Measurements from ENCODE around the gene WDR26.
A peak's percentile ranks its signal among the peaks of the same experiment; 100 is the strongest.
"Not testable (repeated sequence)": the region's sequence is repeated elsewhere in the genome, so short reads cannot be mapped to it uniquely, and the experiment has no call there.

The WDR26 gene

DNA sequence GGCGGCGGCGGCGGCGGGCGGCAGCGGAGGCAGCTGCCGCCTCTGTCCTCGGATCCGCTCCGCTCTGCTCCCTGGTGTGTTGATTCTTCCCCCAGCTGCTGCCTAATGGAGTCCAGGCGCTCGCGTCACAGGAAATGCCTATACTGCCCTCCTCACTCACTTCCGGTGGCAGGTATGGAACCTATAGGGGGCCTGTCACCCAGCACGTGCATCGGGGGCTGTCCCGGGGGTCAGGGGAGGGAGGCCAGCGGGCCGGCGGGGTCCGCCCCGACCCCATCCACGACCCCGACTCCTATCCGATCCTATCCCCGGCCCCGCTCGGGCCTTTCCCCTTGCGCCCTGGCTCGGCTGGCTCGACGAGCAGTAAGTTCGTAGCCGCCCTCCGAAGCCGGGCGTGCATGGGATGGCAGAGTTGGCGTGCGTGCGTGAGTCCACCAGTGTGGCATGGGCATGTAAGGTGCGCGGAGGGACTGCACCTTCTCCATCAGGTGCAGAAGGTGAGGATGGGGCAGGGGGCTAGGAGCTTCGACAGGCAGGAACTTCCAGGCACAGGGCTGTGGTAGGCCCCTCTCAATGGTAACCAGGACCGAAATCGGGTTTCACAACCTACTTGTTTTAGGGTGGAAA, at the start of gene WDR26:
WDR26 (minus strand) TSS at position 107 of the 627 bp plus-strand sequence.
- peak; percentile 61 to 73 (median 69) for DNase-seq (ENCODE audit: low read depth in 2 of 3, low spot score in 1 of 3)

DNA sequence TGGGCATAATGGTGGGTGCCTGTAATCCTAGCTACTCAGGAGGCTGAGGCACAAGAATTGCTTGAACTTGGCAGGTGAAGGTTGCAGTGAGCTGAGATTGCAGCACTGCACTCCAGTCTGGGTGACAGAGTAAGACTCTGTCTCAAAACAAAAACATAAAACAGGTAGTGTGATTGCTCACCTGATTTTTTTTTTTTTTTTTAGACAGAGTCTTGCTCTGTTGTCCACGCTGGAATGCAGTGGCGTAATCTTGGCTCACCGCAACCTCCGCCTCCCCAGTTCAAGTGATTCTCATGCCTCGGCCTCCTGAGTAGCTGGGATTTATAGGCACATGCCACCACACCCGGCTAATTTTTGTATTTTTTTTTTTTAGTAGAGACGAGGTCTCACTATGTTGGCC, 48.6 kb upstream of the WDR26 start:
- DNase-seq (ENCODE audit: low read depth in 2 of 3, low spot score in 1 of 3) = not testable (repeated sequence)

DNA sequence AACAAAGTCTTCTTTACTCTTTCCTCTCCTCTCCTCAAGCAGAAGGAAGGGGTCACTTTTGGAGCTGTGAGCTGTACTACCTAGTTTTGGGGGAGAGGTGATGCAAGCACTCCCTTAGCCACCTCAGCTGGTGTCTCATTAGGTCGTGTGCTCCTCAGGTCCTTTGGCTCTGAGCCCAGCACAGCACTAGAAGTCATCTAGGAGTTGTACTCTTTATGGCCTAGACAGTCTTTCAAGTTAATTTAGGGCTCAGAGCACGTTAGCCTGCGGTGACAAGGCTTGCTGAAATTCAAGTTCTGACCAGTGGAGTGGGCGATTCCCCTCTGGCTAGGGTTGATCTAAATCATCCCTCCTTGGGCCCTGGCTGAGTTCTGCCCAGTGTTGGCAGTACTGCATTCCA, 48.0 kb upstream of the WDR26 start:
- no peak for DNase-seq (ENCODE audit: low read depth in 2 of 3, low spot score in 1 of 3)

DNA sequence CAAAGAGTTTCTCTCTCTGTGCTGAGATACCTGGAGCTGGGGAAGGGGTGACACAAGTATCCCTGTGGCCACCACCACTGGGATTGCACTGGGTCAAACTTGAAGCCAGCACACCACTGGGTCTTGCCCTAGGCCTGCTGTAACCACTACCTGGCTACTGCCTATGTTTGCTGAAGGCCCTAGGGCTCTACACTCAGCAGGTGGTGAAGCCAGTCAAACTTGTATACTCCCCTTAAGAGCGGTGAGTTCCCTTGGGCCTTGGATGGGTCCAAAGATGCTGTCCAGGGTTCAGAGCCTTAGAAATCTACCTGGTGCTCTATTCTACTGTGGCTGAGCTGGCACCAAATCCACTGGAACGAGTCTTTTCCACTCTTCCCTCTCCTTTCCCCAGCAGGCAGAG, 47.0 kb upstream of the WDR26 start:
- DNase-seq (ENCODE audit: low read depth in 2 of 3, low spot score in 1 of 3) = no peak

DNA sequence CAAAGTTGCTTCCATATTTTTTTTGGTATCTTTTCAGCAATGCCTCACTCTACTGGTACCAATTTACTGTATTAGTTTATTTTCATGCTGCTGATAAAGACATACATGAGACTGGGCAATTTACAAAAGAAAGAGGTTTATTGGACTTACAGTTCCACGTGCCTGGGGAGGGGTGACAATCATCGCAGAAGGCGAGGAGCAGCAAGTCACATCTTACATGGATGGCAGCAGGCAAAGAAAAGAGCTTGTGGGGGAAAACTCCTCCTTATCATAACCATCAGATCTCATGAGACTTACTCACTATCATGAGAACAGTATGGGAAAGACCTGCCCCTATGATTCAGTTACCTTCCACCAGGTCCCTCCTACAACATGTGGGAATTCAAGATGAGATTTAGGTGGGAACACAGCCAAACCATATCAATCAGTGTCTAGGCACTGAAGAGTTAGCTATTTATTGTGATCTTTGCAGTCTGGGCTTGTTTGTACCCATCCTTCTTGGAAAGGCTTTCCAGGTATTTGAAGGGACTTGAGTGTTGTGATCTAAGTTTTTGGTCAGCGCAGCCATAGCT, 46.4 kb upstream of the WDR26 start:
- DNase-seq (ENCODE audit: low read depth in 2 of 3, low spot score in 1 of 3) = not testable (repeated sequence)

DNA sequence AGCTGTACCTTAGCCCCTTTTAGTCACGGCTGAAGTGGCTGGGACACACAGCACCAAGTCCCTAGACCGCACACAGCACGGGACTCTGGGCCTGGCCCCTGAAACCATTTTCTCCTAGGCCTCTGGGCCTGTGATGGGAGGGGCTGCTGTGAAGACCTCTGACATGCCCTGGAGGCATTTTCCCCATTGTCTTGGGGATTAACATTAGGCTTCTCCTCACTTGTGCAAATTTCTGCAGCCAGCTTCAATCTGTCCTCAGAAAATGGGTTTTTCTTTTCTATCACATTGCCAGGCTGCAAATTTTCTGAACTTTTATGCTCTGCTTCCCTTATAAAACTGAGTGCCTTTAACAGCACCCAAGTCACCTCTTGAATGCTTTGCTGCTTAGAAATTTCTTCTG, 45.6 kb upstream of the WDR26 start:
- not testable (repeated sequence) for DNase-seq (ENCODE audit: low read depth in 2 of 3, low spot score in 1 of 3)

DNA sequence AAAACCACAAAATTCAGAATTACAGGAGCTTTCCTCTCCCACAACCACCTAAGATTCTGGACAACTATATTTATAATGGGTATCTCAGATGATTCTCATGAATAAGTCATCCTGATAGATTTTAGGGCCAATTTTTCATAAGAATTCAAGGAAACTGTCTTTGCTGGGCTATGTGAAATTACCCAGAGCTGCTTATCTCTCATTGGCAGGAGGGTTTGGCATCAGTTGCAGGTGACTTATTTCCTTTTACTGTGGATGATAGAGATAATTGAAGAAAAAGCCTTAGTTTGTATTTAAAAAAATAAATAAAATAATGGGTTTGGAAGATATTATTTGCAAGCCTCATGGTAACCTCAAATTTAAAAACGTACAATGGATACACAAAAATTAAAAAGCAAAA, 38.2 kb upstream of the WDR26 start:
- no peak for DNase-seq (ENCODE audit: low read depth in 2 of 3, low spot score in 1 of 3)

DNA sequence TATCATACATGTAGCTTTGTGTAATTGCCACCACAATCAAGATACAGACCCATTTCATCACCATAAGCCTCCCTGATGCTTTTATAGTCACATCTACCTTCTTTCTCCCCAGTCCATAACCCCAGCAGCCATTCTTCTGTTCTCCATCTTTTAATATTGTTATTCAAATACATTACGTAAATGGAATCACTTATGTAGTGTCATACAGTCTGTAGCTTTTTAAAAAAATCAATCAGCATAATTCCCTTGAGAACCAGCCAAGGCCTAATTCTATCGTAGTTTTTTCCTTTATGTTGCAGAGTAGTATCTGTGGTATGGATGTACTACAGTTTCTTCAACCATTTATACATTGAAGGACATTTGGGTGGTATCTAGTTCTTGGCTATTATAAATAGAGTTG, 31.6 kb upstream of the WDR26 start:
- no peak for DNase-seq (ENCODE audit: low read depth in 2 of 3, low spot score in 1 of 3)

DNA sequence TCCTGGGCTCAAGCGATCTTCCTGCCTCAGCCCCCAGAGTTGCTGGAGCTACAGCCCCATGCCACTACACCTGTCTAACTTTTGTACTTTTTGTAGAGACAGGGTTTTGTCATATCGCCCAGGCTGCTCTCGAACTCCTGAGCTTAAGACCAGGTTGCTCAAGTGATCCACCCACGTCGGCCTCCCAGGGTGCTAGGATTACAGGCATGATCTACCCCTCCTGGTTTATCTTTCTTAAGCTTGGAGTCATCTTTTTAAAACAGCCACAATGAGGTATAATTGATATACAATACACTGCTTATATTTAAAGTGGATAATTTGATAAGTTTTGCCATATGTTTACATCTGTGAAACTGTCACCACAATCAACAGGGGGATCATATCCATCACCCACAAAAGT, 25.4 kb upstream of the WDR26 start:
- DNase-seq (ENCODE audit: low read depth in 2 of 3, low spot score in 1 of 3) = no peak

DNA sequence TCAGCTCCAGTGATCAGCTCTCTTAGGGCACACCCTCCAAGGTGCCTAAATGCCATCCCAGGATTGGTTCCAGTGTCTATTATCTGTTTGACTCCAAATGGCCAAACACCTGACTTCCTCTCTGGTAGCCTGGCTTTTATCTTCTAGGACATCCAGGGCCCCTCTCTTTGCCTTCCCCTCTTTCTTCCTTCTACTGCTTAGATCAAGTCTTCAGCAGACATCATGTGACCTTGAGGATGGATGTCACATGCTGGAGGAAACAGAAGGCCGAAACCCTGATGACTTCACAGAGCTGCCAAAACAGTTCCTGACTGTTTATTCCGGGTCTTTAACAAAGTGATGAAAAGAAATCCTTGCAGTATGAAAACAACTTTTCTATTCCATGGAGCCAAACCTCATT, 24.4 kb upstream of the WDR26 start:
- DNase-seq (ENCODE audit: low read depth in 2 of 3, low spot score in 1 of 3) = no peak

DNA sequence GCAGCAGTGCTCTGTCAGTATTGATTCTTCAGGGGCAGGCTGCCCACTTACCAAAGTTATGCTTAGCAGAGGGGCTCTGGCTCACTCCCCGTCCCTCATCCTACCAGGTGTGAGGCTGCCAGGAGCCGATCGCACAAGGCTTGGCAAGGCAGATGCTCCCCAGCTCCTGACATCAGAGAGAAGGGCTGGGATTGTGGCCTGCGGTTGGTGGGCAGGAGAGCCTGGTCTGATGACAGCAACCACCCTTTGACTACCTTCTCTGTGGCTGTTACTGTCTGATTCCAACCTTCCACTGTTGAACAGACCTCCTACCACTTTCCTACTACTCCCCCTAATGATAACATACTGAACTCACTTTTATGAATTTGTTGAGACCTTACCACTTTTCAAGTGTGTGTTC, 23.7 kb upstream of the WDR26 start:
- no peak for DNase-seq (ENCODE audit: low read depth in 2 of 3, low spot score in 1 of 3)

DNA sequence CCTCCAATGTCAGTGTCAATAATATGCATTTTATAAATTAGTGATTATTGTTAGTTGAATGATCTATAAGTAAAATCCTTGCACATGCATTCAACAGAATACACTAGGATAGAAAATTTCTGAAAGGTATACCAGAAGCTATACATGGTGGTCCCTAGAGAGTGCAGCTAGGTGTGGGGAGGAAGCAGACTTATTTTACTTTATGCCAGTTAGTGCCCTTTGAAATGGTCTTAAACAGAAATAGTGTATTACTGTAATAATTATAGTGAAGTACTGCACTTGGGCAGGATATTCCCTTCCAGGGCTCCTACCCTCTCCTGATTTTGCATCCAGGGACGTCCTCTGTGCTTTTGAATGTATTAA, 23.2 kb upstream of the WDR26 start:
- no peak for DNase-seq (ENCODE audit: low read depth in 2 of 3, low spot score in 1 of 3)

DNA sequence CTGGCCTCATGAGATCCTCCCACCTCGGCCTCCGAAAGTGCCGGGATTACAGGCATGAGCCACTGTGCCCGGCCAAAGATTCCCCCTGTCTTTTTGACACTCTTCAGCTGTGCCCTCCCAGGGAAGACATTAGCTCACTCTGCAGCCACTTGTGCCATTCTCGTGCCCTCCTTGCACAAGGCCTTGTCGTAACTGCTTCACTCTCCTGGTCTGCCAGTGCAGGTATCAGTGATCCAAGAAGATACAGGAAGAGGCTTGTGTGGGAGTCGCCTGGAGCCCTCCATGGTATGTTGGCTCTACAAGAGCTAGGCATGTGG, 22.0 kb upstream of the WDR26 start:
- DNase-seq (ENCODE audit: low read depth in 2 of 3, low spot score in 1 of 3) = no peak

DNA sequence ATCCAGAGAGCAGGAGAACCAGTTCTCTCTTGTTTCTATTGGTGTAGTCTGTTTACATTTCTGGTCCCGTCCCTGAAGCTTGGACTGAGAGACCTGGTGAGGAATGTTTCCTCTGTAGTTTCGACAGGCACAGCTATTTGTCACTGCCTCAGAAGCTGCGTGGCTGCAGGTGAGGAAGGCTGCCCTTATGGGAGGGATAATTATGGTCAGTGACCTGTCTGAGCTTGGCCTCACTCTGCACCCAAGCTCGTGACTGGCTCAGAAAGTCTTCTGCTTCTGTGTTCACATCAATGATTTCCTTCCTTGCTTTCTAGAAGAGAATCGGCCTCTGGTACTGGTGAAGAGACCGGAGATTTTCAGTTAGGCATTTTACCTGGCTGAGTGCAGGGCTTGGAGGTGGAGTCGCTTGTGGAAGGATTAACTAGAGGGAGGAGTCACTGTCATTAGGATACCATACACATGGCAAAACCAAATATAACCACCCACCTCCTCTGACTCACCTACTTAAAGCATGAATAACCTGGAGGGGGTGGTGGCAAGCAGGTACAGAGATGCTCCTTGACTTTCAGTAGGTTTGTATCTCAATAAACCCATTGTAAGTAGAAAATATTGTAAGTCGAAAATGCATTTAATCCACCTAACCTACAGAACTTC, 19.9 kb upstream of the WDR26 start:
- no peak for DNase-seq (ENCODE audit: low read depth in 2 of 3, low spot score in 1 of 3)

DNA sequence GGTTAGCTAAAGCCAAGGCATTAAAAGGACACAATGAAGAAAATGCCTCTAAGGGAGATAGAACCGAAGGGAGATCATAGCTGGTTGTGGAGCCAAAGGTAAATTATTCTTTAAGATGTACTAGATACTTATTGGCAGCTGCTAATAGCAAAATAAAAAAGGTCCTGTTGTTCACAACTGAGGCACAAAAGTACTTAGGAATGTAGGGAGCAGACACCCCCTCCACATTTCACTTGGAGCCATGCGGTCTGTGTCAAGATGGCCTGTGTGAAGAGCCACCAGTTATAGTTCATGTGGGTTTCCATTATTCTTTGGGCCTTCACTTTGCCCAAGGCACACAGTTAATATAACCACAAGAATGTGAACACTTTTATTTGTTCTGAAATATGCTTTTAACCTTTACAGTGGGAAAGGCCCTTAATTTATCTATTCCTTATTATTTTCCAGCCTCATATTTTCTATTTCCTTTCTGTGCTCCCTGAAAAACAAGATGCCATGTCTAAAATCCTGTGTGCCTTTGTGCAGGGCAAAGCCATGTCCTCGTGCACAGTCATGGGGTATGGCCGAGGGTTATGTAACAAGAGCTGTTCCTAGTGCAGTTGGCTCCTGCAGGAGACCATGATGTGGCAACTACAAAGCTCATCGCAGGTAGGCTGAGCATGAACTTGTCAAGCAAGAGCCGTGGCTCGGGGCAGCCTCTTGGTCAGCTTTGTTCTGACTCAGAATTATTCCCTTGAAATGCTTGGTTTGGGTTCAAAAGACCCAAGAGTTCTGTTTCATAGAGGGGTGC, 16.2 kb upstream of the WDR26 start:
- no peak for DNase-seq (ENCODE audit: low read depth in 2 of 3, low spot score in 1 of 3)

DNA sequence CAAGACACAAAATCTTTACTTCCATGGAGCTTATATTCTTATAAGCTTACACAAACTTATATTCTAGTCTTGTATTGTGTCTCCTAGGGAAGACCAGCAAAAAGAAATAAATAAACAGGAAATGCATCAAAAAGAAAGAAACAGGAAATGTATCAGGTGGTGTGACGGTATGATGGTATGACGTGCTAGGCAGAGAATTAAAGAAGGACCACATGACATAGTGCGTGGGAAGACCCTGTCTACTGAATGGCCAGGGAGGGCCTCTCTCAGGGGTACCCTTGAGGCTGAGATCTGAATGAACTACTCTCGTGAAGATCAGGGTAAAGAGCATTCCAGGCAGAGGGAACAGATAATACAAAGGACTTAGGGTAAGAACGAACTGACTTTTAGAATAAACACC, 15.6 kb upstream of the WDR26 start:
- DNase-seq (ENCODE audit: low read depth in 2 of 3, low spot score in 1 of 3) = no peak

DNA sequence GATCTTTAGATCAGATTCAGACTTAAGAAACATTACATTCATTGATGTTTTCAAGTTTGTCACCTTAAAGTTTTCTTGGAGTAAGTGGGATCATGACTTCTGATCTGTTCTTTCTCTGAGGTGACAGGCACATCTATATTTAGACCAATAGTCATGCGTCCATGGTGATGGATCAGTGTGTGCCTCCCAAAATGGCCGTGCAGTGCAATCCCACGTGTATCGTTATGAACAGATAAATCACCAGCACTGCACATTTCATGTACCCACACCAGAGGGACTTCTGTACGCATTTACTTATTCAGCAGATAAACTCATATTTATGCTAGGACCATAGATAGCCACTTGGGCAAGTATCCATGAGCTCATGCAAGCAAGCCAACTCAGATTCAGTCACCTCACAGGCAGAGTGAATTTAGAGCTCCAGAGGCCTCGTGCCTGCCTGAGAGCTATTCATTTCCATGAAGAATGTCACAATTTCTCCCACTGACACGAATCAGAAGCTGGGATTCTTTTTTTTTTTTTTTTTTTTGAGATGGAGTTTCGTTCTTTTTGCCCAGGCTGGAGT, 13.9 kb upstream of the WDR26 start:
- DNase-seq (ENCODE audit: low read depth in 2 of 3, low spot score in 1 of 3) = no peak

DNA sequence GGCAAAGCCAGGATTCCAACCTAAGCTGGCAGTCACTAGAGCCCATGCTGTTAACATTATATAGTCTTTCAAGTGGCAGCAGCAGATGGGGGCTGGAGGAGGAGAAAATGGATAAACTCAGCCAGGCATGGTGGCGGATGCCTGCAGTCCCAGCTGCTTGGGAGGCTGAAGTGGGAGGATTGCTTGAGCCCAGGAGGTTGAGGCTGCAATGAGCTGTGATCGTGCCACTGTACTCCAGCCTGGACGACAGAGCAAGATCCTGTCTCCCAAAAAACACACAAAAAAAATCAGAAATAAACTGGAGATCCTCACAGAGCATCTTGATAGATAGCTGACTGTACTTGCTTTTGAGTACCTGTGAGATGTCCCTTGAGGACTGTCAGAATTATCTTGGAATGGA, 13.4 kb upstream of the WDR26 start:
- no peak for DNase-seq (ENCODE audit: low read depth in 2 of 3, low spot score in 1 of 3)

DNA sequence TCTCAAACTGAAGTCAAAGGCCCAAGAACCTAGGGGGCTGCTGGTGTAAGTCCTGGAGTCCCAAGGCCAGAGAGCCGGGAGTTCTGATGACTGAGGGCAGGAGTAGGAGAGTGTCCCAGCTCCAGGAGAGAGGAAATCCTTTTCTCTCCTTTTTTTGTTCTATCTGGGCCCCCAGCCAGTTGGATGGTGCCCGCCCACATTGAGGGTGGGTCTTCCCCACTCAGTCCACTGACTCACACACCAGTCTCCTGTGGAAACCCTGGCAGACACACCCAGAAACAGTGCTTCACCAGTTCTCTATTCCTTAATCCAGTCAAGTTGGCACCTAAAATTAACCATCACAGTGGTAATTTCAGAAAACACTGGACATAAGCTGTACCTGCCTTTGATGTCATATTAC, 12.7 kb upstream of the WDR26 start:
- DNase-seq (ENCODE audit: low read depth in 2 of 3, low spot score in 1 of 3) = no peak

DNA sequence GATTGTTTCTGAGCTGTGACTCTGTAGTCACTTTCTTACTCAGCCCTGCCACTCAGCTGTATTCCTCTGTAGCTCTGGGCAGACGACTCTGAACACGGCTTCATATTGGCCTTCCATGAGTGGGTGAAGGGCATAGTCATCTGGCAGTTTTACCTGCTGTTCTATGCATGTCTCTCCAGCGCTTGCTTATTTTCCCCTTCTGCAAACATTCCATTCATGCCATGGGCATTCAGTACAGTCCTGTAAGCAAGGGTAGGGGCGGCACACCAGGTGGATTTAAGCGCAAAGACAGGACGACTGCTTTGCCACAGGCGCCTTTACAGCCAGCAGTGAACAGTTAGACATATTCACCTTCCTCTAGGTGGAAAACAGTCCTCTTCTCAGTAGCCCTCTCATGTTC, 4.4 kb upstream of the WDR26 start:
- DNase-seq (ENCODE audit: low read depth in 2 of 3, low spot score in 1 of 3) = no peak

DNA sequence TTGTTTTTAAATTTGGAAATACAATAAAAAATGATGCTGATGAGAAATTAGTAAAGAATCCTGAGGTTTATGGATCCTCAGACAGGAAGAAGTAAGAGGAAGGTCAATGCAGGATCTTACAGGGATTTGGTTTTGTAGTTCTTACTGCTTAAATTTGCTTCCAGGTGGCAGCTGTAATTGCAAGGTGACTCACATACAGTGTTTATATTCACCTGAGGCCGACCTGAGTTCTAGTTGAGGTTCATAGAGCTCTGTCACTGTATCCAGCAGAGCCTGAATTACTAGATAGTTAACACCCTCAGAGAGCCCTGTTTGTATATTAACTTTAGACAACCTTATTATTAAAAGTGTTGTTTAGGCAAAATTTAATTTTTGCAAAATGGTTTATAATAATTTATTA, 1.4 kb upstream of the WDR26 start:
- DNase-seq (ENCODE audit: low read depth in 2 of 3, low spot score in 1 of 3) = no peak

DNA sequence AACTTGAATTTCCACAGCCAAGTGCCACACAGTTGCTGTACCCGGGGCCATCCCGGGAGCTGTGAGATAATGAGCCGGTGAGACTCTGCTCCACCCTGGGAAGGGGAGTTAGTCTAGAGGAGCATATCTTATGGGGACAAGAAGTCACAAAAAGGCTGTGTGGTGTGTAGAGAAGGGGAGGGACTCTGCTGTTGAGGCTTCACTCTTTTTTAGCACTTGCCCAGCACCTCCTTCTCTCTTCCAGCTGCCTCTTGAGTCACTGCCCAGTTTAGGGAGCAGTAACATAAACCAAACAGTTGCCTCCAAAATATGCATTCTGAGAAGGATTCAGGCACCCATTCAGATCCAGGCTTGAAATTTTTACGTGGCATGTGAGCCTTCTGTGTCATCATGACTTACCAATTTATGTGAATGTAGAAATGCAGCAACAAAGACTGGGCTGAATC, 744 bp upstream of the WDR26 start:
- DNase-seq (ENCODE audit: low read depth in 2 of 3, low spot score in 1 of 3) = peak in 1 of 3 donors; percentile 21
